Measurements from ENCODE around the gene SLC17A9. TPM values are rescaled to one million over a fixed set of nuclear protein-coding genes. Genes with fewer than 3 reads are reported as not detected.

Gene SLC17A9
- total RNA-seq, 2 experiments from 2014 or later: 49.7 to 52.1 TPM

- peaks cover 64% of the 10 kb centered on the region for H3K4me1 Mint-ChIP-seq
- peak within 1 kb of the TSS; percentile 93 for H3K4me3 Mint-ChIP-seq
- H3K36me3 Mint-ChIP-seq: peaks cover 21% of the 10 kb centered on the region
- H3K27me3 Mint-ChIP-seq: no peaks in the 10 kb centered on the region
- no peaks in the 10 kb centered on the region for H3K9me3 Mint-ChIP-seq
- peak within 1 kb of the TSS; percentile 96 for H3K27ac Mint-ChIP-seq
- DNase-seq: peak; percentile 93
Measured at GRCh38 chr20:62926229-62927127, 26.0 kb upstream of the SLC17A9 start, which contains the start of gene DIDO1. Gene DIDO1, minus strand, starts transcription at chr20:62926505.

GRCh38 chr20:62927128-62927705 is 25.3 kb upstream of the SLC17A9 start:
- DNase-seq: no peak
- Mint-ChIP-seq H3K4me1 (peaks cover 63% of the 10 kb centered on the region), H3K36me3 (peaks cover 21% of the 10 kb centered on the region), H3K9me3 (no peaks in the 10 kb centered on the region), H3K4me3 (peak overlapping the region; percentile 86), H3K27me3 (no peaks in the 10 kb centered on the region), H3K27ac (peak overlapping the region; percentile 87)

- Mint-ChIP-seq H3K4me3 (peak overlapping the region; percentile 84), H3K9me3 (no peaks in the 10 kb centered on the region), H3K36me3 (peaks cover 20% of the 10 kb centered on the region), H3K27ac (peak overlapping the region; percentile 87), H3K4me1 (peaks cover 56% of the 10 kb centered on the region), H3K27me3 (no peaks in the 10 kb centered on the region)
- no peak for DNase-seq
Measured at GRCh38 chr20:62928246-62928939, 24.1 kb upstream of the SLC17A9 start.

GRCh38 chr20:62929051-62929538 is 23.4 kb upstream of the SLC17A9 start:
- Mint-ChIP-seq H3K4me1 (peaks cover 49% of the 10 kb centered on the region), H3K27ac (peak overlapping the region; percentile 87), H3K36me3 (peaks cover 20% of the 10 kb centered on the region), H3K9me3 (no peaks in the 10 kb centered on the region), H3K4me3 (peak overlapping the region; percentile 84), H3K27me3 (no peaks in the 10 kb centered on the region)
- peak; percentile 56 for DNase-seq

GRCh38 chr20:62931464-62931863 is 21.0 kb upstream of the SLC17A9 start:
- peaks cover 8% of the 10 kb centered on the region for H3K36me3 Mint-ChIP-seq
- no peaks in the 10 kb centered on the region for H3K27me3 Mint-ChIP-seq
- no peaks in the 10 kb centered on the region for H3K9me3 Mint-ChIP-seq
- no peak overlapping the region for H3K4me3 Mint-ChIP-seq
- H3K27ac Mint-ChIP-seq: peak overlapping the region; percentile 23
- peaks cover 41% of the 10 kb centered on the region for H3K4me1 Mint-ChIP-seq
- DNase-seq: no peak

GRCh38 chr20:62933966-62934365 is 18.5 kb upstream of the SLC17A9 start:
- Mint-ChIP-seq H3K27me3 (no peaks in the 10 kb centered on the region), H3K36me3 (peaks cover 14% of the 10 kb centered on the region), H3K9me3 (no peaks in the 10 kb centered on the region), H3K4me3 (no peak overlapping the region), H3K4me1 (peaks cover 26% of the 10 kb centered on the region), H3K27ac (no peak overlapping the region)
- DNase-seq: no peak

GRCh38 chr20:62935204-62935967 is 17.1 kb upstream of the SLC17A9 start:
- H3K4me3 Mint-ChIP-seq: no peak overlapping the region
- DNase-seq: no peak
- H3K27me3 Mint-ChIP-seq: no peaks in the 10 kb centered on the region
- H3K4me1 Mint-ChIP-seq: peaks cover 28% of the 10 kb centered on the region
- no peak overlapping the region for H3K27ac Mint-ChIP-seq
- H3K36me3 Mint-ChIP-seq: peaks cover 18% of the 10 kb centered on the region
- no peaks in the 10 kb centered on the region for H3K9me3 Mint-ChIP-seq

GRCh38 chr20:62935968-62936585 is 16.4 kb upstream of the SLC17A9 start:
- Mint-ChIP-seq H3K27ac (no peak overlapping the region), H3K9me3 (no peaks in the 10 kb centered on the region)

GRCh38 chr20:62937268-62938104 is 15.0 kb upstream of the SLC17A9 start:
- peak; percentile 98 for DNase-seq
- Mint-ChIP-seq H3K27me3 (no peaks in the 10 kb centered on the region), H3K36me3 (peaks cover 22% of the 10 kb centered on the region), H3K27ac (peak overlapping the region; percentile 98), H3K4me1 (peaks cover 32% of the 10 kb centered on the region), H3K9me3 (no peaks in the 10 kb centered on the region), H3K4me3 (no peak overlapping the region)

More at GRCh38 chr20:62935968-62936585, 16.4 kb upstream of the SLC17A9 start:
- no peak for DNase-seq
- Mint-ChIP-seq H3K36me3 (peaks cover 18% of the 10 kb centered on the region), H3K4me1 (peaks cover 28% of the 10 kb centered on the region), H3K27me3 (no peaks in the 10 kb centered on the region), H3K4me3 (no peak overlapping the region)

GRCh38 chr20:62938105-62938888 is 14.2 kb upstream of the SLC17A9 start, which contains the start of gene GID8:
Gene GID8, plus strand, starts transcription at chr20:62938147. Its CDS starts 3,356 bp downstream, at chr20:62941503.
- peak within 1 kb of the TSS; percentile 93 for H3K4me3 Mint-ChIP-seq
- DNase-seq: peak; percentile 71
- H3K27me3 Mint-ChIP-seq: no peaks in the 10 kb centered on the region
- peak within 1 kb of the TSS; percentile 98 for H3K27ac Mint-ChIP-seq
- H3K9me3 Mint-ChIP-seq: no peaks in the 10 kb centered on the region
- peaks cover 20% of the 10 kb centered on the region for H3K36me3 Mint-ChIP-seq
- H3K4me1 Mint-ChIP-seq: peaks cover 30% of the 10 kb centered on the region

GRCh38 chr20:62940875-62941274 is 11.6 kb upstream of the SLC17A9 start:
- no peaks in the 10 kb centered on the region for H3K27me3 Mint-ChIP-seq
- DNase-seq: no peak
- H3K4me3 Mint-ChIP-seq: no peak overlapping the region
- no peak overlapping the region for H3K27ac Mint-ChIP-seq
- no peaks in the 10 kb centered on the region for H3K9me3 Mint-ChIP-seq
- peaks cover 30% of the 10 kb centered on the region for H3K4me1 Mint-ChIP-seq
- H3K36me3 Mint-ChIP-seq: peaks cover 20% of the 10 kb centered on the region

- H3K4me1 Mint-ChIP-seq: peaks cover 29% of the 10 kb centered on the region
- H3K9me3 Mint-ChIP-seq: no peaks in the 10 kb centered on the region
- peak overlapping the region; percentile 49 for H3K27ac Mint-ChIP-seq
- H3K27me3 Mint-ChIP-seq: no peaks in the 10 kb centered on the region
- H3K4me3 Mint-ChIP-seq: no peak overlapping the region
- H3K36me3 Mint-ChIP-seq: peaks cover 22% of the 10 kb centered on the region
- no peak for DNase-seq
Measured at GRCh38 chr20:62941792-62942191, 10.7 kb upstream of the SLC17A9 start.

GRCh38 chr20:62942456-62942855 is 10.1 kb upstream of the SLC17A9 start:
- Mint-ChIP-seq H3K27ac (no peak overlapping the region), H3K27me3 (no peaks in the 10 kb centered on the region), H3K4me1 (peaks cover 28% of the 10 kb centered on the region), H3K9me3 (no peaks in the 10 kb centered on the region), H3K4me3 (no peak overlapping the region), H3K36me3 (peaks cover 18% of the 10 kb centered on the region)
- no peak for DNase-seq

All from activated naive CD8-positive, alpha-beta T cell treated with anti-CD3 and anti-CD28 coated beads for 36 hours (primary cell).